Endothelial cell (in vitro differentiated cells): Measurements from ENCODE around the gene ATP5F1B. TPM values are rescaled to one million over a fixed set of nuclear protein-coding genes. Genes with fewer than 3 reads are reported as not detected.
A peak's percentile ranks its signal among the peaks of the same experiment; 100 is the strongest.

ENCODE experiments used
- DNase-seq: peaks from one replicate; pipeline ENCODE4 v3.0.0; 2021; ENCODE audit warnings: low spot score
- H3K27ac Mint-ChIP-seq: one replicate; pipeline ENCODE4 v1.8.0; 2021; ENCODE audit warnings: mixed read lengths, inconsistent platforms; ENCODE audit not compliant: unreplicated experiment
- H3K27me3 Mint-ChIP-seq: one replicate; pipeline ENCODE4 v1.8.0; 2021; ENCODE audit warnings: mild to moderate bottlenecking, moderate library complexity, mixed read lengths, inconsistent platforms; ENCODE audit not compliant: unreplicated experiment
- H3K36me3 Mint-ChIP-seq: one replicate; pipeline ENCODE4 v1.8.0; 2021; ENCODE audit warnings: mild to moderate bottlenecking, low read depth, mixed read lengths, inconsistent platforms; ENCODE audit not compliant: unreplicated experiment
- H3K4me1 Mint-ChIP-seq: one replicate; pipeline ENCODE4 v1.8.0; 2021; ENCODE audit warnings: mild to moderate bottlenecking, mixed read lengths, inconsistent platforms; ENCODE audit not compliant: unreplicated experiment
- H3K4me3 Mint-ChIP-seq: one replicate; pipeline ENCODE4 v1.8.0; 2021; ENCODE audit warnings: mild to moderate bottlenecking, mixed read lengths, inconsistent platforms; ENCODE audit not compliant: unreplicated experiment
- H3K9me3 Mint-ChIP-seq: one replicate; pipeline ENCODE4 v1.8.0; 2021; ENCODE audit warnings: mixed read lengths, inconsistent platforms; ENCODE audit not compliant: unreplicated experiment
- total RNA-seq: library from RNA; stranded (reverse); fragmentation: NEBNext Ultra II Directional; extraction: Animal tissue kit (Norgen Biotek cat#: 25700); gene quantifications from one replicate; pipeline ENCODE4 v1.2.1, GENCODE V29; 2021; ENCODE audit not compliant: unreplicated experiment
- TF ChIP-seq, protein P1 (sequence below): fragments of 200-600 bp; sonication (generic); IDR thresholded peaks from one replicate; pipeline ENCODE4 v1.5.0; 2021; ENCODE audit warnings: antibody characterized with exemption; ENCODE audit not compliant: unreplicated experiment

ATP5F1B gene
- total RNA-seq, 1 donor from 2014 or later: 519 TPM

DNA sequence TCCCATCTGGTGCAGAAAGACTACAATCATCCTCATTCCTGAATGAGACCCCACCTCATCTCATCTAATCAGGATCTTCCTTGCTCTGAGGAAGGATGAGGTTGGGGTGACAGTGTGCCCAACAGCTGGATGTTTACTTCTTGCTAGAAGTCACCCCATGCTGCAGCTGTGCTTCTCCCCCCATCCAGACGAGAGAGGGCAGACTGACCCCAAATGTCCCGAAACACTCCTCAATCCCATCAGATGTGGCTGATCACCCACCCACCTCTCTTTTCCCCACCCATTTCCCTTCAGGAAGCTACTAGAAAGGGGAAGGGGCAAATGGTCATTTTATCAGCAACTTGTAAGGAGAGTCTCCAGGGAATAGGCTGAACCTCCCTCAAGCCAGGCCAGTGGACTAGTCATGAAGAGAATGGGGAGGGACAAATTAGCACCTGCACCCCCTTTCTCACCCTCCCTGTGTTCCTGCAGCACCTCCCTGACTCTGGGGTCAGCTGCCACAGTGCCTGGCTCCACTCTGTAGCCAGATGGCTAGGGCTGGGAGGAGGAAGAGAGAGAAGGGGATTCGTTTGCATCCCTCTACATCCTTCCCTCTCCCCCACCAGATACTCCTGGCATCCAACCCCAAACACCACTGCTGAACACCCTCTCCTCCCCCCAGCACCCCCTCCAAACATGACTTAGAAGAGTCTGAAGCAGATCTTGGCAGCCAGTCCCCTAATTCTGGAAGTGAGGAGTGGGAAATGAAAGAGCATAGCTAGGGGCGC lies 12.9 kb downstream of the ATP5F1B start:
- Mint-ChIP-seq H3K27ac (peak overlapping the region; percentile 75), H3K27me3 (peaks cover 16% of the 10 kb centered on the region), H3K4me3 (peak overlapping the region; percentile 98), H3K4me1 (peaks cover 61% of the 10 kb centered on the region), H3K36me3 (peaks cover 11% of the 10 kb centered on the region), H3K9me3 (no peaks in the 10 kb centered on the region)
- DNase-seq: no peak
- TF ChIP-seq, protein P1, sequence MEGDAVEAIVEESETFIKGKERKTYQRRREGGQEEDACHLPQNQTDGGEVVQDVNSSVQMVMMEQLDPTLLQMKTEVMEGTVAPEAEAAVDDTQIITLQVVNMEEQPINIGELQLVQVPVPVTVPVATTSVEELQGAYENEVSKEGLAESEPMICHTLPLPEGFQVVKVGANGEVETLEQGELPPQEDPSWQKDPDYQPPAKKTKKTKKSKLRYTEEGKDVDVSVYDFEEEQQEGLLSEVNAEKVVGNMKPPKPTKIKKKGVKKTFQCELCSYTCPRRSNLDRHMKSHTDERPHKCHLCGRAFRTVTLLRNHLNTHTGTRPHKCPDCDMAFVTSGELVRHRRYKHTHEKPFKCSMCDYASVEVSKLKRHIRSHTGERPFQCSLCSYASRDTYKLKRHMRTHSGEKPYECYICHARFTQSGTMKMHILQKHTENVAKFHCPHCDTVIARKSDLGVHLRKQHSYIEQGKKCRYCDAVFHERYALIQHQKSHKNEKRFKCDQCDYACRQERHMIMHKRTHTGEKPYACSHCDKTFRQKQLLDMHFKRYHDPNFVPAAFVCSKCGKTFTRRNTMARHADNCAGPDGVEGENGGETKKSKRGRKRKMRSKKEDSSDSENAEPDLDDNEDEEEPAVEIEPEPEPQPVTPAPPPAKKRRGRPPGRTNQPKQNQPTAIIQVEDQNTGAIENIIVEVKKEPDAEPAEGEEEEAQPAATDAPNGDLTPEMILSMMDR: no peak

DNA sequence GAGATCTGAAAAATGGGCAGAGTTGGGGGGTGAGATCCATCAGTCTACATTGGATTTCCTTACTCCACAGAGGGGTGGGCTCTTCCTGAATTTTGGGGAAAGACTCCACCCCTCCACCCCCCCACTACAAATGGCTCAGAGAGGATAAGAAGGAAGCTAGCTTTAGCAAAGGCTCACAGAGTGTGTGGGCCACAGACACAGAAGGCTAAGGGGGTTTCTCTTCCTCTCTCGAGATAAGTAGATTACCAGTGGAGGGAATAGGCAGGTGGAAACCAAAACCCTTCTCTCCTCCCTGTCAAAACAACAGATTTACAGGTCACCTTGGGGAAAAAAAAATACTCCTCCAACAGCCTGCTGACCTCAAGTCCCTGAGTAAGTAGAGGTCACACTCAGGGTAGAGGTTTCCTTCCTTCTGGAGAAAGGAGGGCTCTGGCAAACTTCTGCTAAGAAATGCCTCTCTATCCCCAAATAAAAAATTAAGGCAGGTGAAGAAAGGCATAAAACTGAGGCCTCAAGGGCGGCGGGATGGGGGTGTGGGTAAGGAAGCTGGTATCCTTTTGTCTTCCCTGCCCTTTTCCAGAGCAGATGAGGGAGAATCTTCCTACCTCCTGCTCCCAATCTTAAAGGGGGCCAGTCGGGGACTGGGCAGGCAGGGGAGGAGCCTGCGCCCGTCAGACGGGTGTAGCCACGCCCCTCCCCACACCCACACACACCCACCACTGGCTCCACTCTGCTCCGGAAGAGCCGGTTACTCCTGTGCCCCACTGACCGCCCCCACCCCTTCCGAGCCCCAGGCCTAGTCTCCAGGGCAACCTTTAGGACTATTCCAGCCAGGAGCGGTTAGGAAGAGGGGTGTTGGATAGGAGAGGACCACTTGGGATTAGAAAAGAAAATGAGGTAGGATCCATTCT lies 13.7 kb downstream of the ATP5F1B start:
- Mint-ChIP-seq H3K4me3 (peak overlapping the region; percentile 95), H3K27ac (peak overlapping the region; percentile 27), H3K4me1 (peaks cover 53% of the 10 kb centered on the region), H3K9me3 (no peaks in the 10 kb centered on the region), H3K36me3 (peaks cover 7% of the 10 kb centered on the region), H3K27me3 (peaks cover 13% of the 10 kb centered on the region)
- TF ChIP-seq, protein P1: no peak
- DNase-seq: peak; percentile 20

DNA sequence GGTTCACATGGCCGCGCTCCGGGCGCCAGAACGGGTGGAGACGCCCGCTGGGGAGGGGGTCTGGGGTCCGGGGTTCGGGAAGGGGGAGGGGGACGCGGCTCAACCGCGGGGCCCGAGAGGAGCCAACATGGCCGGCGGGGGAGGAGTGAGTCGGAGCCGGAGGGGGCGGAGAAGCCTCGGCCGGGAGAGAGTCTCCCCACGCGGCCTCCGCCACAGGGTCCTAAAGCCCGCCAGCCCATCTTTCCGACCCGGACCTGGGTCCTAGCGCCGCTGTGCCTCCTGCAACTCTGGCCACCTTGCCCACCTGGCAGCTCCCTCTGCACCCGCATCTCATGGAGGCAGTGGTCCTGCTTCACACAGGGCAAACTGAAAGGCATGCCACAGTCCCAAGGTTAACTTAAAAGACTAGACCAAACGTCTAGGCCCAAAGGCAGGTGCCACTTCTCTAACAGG lies 15.6 kb downstream of the ATP5F1B start, which contains the start of gene BAZ2A:
BAZ2A (minus strand) TSS at position 147 of the 453 bp plus-strand sequence. CDS start 12,796 bp downstream, outside the sequence.
- TF ChIP-seq, protein P1: no peak
- H3K27ac Mint-ChIP-seq: peak within 1 kb of the TSS; percentile 90
- peak within 1 kb of the TSS; percentile 95 for H3K4me3 Mint-ChIP-seq
- H3K27me3 Mint-ChIP-seq: peaks cover 8% of the 10 kb centered on the region
- peaks cover 7% of the 10 kb centered on the region for H3K36me3 Mint-ChIP-seq
- peak; percentile 88 for DNase-seq
- no peaks in the 10 kb centered on the region for H3K9me3 Mint-ChIP-seq
- H3K4me1 Mint-ChIP-seq: peaks cover 47% of the 10 kb centered on the region

DNA sequence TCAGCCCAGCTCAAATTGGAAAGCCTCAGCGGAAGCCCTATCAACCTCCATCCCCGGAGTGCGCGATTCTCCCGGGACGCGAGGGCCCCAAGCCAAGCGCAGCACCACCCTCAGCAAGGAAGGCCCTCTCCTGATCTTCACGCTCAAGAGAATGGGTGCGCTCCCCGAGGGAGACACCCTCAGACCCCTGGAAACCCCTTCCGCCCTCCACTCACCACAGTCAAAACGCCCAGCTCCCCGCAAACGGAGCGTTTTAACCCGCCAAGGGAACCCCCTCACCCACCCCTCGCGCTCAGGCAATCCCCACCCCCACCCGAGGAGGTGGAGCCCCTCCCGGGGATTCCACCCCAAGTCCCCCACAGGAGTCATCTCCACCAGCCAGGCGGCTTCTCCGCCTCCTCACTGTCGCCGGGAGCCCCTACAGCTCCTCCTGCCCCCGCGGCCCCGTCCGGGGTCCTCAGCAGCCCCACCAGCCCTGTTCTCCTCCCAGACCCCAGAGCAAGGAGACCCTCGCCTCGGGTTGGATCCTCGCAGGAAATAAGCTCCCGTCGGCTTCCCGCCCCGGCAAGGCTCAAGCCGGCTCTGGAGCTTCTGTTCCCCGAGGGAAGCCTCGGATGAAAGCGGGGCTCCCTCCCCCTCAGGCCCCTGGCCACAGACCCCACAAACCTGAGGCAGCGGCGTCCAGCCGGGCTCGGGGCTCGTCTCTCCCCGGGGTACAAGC lies 16.2 kb downstream of the ATP5F1B start:
- DNase-seq: no peak
- Mint-ChIP-seq H3K9me3 (no peaks in the 10 kb centered on the region), H3K4me1 (peaks cover 47% of the 10 kb centered on the region), H3K4me3 (peak overlapping the region; percentile 95), H3K27ac (peak overlapping the region; percentile 90), H3K27me3 (peaks cover 9% of the 10 kb centered on the region), H3K36me3 (peaks cover 7% of the 10 kb centered on the region)
- TF ChIP-seq, protein P1: no peak
